Mesenchymal stem cell (in vitro differentiated cells and primary cell): ENCODE data around the gene DRAP1.
A peak's percentile ranks its signal among the peaks of the same experiment; 100 is the strongest.

Experiments
- DNase-seq: peaks from one replicate; pipeline ENCODE4 v3.0.0-alpha.2; 2013
- H2AFZ ChIP-seq: one replicate; pipeline ENCODE4 v1.6.1; 2013; ENCODE audit warnings: low read depth, mild to moderate bottlenecking, control low read depth, inconsistent platforms, low read length, moderate library complexity
- H2AK5ac ChIP-seq: 2 replicates; pipeline ENCODE4 v1.6.1; 2013; ENCODE audit warnings: low read length, moderate library complexity, mild to moderate bottlenecking, inconsistent platforms; ENCODE audit not compliant: severe bottlenecking
- H2BK120ac ChIP-seq: one replicate; pipeline ENCODE4 v1.6.1; 2013; ENCODE audit warnings: low read depth, mild to moderate bottlenecking, inconsistent platforms, low read length, moderate library complexity
- H2BK12ac ChIP-seq, 2 experiments: one replicate each; pipeline ENCODE4 v1.6.1; 2013; ENCODE audit warnings: inconsistent platforms in 2 of 2, low read length in 2 of 2, mild to moderate bottlenecking in 2 of 2, moderate library complexity in 2 of 2, control low read depth in 1 of 2
- H2BK15ac ChIP-seq: one replicate; pipeline ENCODE4 v1.6.1; 2013; ENCODE audit warnings: mild to moderate bottlenecking, low read depth, inconsistent platforms; ENCODE audit not compliant: poor library complexity, severe bottlenecking
- H2BK5ac ChIP-seq: 2 replicates; pipeline ENCODE4 v1.6.1; 2013; ENCODE audit warnings: low read depth, mild to moderate bottlenecking, low read length, control low read depth, inconsistent platforms; ENCODE audit not compliant: poor library complexity, severe bottlenecking
- H3K14ac ChIP-seq, 2 experiments: one replicate each; pipeline ENCODE4 v1.6.1; 2013; ENCODE audit warnings: inconsistent platforms in 2 of 2, low read length in 2 of 2, control low read depth in 1 of 2, mild to moderate bottlenecking in 1 of 2, moderate library complexity in 1 of 2
- H3K18ac ChIP-seq, 2 experiments: one replicate each; pipeline ENCODE4 v1.6.1; 2013; ENCODE audit warnings: inconsistent platforms in 2 of 2, low read length in 2 of 2, control low read depth in 1 of 2, low read depth in 1 of 2, mild to moderate bottlenecking in 1 of 2
- H3K23ac ChIP-seq, 2 experiments: one replicate each; pipeline ENCODE4 v1.6.1; 2013; ENCODE audit warnings: inconsistent platforms in 2 of 2, low read length in 2 of 2, mild to moderate bottlenecking in 2 of 2, moderate library complexity in 2 of 2, control low read depth in 1 of 2
- H3K27ac ChIP-seq: 2 replicates; pipeline ENCODE4 v1.5.1; 2013; ENCODE audit warnings: mild to moderate bottlenecking, moderate library complexity, low read length, control low read depth, inconsistent platforms; ENCODE audit not compliant: poor library complexity, severe bottlenecking
- H3K27me3 ChIP-seq, 2 experiments: 2 replicates each; pipeline versions ENCODE4 v1.6.1 to v1.7.0; 2013; ENCODE audit warnings: low read length in 2 of 2, mild to moderate bottlenecking in 2 of 2, moderate library complexity in 2 of 2, control low read depth in 1 of 2, inconsistent platforms in 1 of 2; ENCODE audit not compliant: control insufficient read depth in 1 of 2, insufficient read depth in 1 of 2
- H3K36me3 ChIP-seq, 2 experiments: 2 replicates each; pipeline versions ENCODE4 v1.6.1 to v1.7.0; 2013; ENCODE audit warnings: low read length in 2 of 2, control low read depth in 1 of 2, inconsistent platforms in 1 of 2, low read depth in 1 of 2, mild to moderate bottlenecking in 1 of 2; ENCODE audit not compliant: insufficient read depth in 2 of 2, control insufficient read depth in 1 of 2
- H3K4ac ChIP-seq, 2 experiments: one replicate each; pipeline ENCODE4 v1.6.1; 2013; ENCODE audit warnings: inconsistent platforms in 2 of 2, low read length in 2 of 2, mild to moderate bottlenecking in 2 of 2, moderate library complexity in 2 of 2, control low read depth in 1 of 2, low read depth in 1 of 2
- H3K4me1 ChIP-seq: 2 replicates; pipeline ENCODE4 v1.6.1; 2013; ENCODE audit warnings: low read depth, low read length, control low read depth; ENCODE audit not compliant: control insufficient read depth, insufficient read depth
- H3K4me2 ChIP-seq: 2 replicates; pipeline ENCODE4 v1.6.1; 2013; ENCODE audit warnings: low read length, mild to moderate bottlenecking, inconsistent platforms; ENCODE audit not compliant: poor library complexity, severe bottlenecking
- H3K4me3 ChIP-seq, 2 experiments: 2 replicates each; pipeline versions ENCODE4 v1.5.1 to v1.7.0; 2013; ENCODE audit warnings: low read length in 2 of 2, mild to moderate bottlenecking in 2 of 2, control low read depth in 1 of 2, low read depth in 1 of 2; ENCODE audit not compliant: insufficient read depth in 1 of 2
- H3K79me1 ChIP-seq: replicated peaks from 2 replicates; pipeline ENCODE4 v1.6.1; 2013; ENCODE audit warnings: mild to moderate bottlenecking, control low read depth, low read length, inconsistent platforms; ENCODE audit not compliant: poor library complexity, severe bottlenecking
- H3K9ac ChIP-seq: 2 replicates; pipeline ENCODE4 v1.7.0; 2013; ENCODE audit warnings: mild to moderate bottlenecking, low read length, moderate library complexity
- H3K9me3 ChIP-seq: 2 replicates; pipeline ENCODE4 v1.7.0; 2013; ENCODE audit warnings: mild to moderate bottlenecking, low read length; ENCODE audit not compliant: control insufficient read depth
- H4K8ac ChIP-seq: one replicate; pipeline ENCODE4 v1.6.1; 2013; ENCODE audit warnings: inconsistent platforms, mild to moderate bottlenecking, low read length, moderate library complexity
- H4K91ac ChIP-seq: one replicate; pipeline ENCODE4 v1.6.1; 2013; ENCODE audit warnings: mild to moderate bottlenecking, low read length, inconsistent platforms
- WGBS: methylation state at CpG from one replicate; pipeline ENCODE4 v1.1.7; 2013; ENCODE audit warnings: mixed read lengths; 5-methylcytosine and 5-hydroxymethylcytosine counted together

Gene DRAP1

GRCh38 chr11:65917434-65918210, 1.6 kb upstream of the DRAP1 start:
- Histone ChIP-seq H2BK5ac (peak overlapping the region; percentile 91), H3K79me1 (peaks cover 17% of the 10 kb centered on the region), H3K9me3 (no peaks in the 10 kb centered on the region), H3K4me1 (peaks cover 60% of the 10 kb centered on the region), H3K4me2 (peak overlapping the region; percentile 25), H2BK15ac (peak overlapping the region; percentile 17), H2BK120ac (no peak overlapping the region), H2AK5ac (peak overlapping the region; percentile 93), H3K23ac (peak overlapping the region in 1 of 2 experiments; percentile 16), H3K14ac (peak overlapping the region in 1 of 2 experiments; percentile 86), H4K8ac (peak overlapping the region; percentile 99), H3K27me3 (no peaks in the 10 kb centered on the region), H3K4ac (peak overlapping the region; percentile 7 to 98), H2BK12ac (peak overlapping the region; percentile 70 to 95), H2AFZ (no peak overlapping the region), H3K9ac (peak overlapping the region; percentile 98), H4K91ac (peak overlapping the region; percentile 99), H3K4me3 (peak overlapping the region; percentile 40 to 98), H3K36me3 (peaks cover 34 to 35% of the 10 kb centered on the region in 2 experiments), H3K18ac (peak overlapping the region; percentile 94 to 98), H3K27ac (peak overlapping the region; percentile 99)
- WGBS, result 92% methylated on average over 35 of the region's 35 CpGs
- DNase-seq, result no peak

- H3K36me3 ChIP-seq, result peaks cover 39 to 44% of the 10 kb centered on the region in 2 experiments
- peak within 1 kb of the TSS; percentile 96 for H3K4me2 ChIP-seq
- peak within 1 kb of the TSS; percentile 94 to 95 for H3K14ac ChIP-seq
- peak within 1 kb of the TSS; percentile 99 for H4K8ac ChIP-seq
- peak within 1 kb of the TSS; percentile 70 to 95 for H2BK12ac ChIP-seq
- H3K4ac ChIP-seq, result peak within 1 kb of the TSS; percentile 94 to 98
- H4K91ac ChIP-seq, result peak within 1 kb of the TSS; percentile 99
- 7% methylated on average over 65 of the region's 77 CpGs for WGBS
- H3K9me3 ChIP-seq, result no peaks in the 10 kb centered on the region
- H3K79me1 ChIP-seq, result peaks cover 12% of the 10 kb centered on the region
- H3K4me1 ChIP-seq, result peaks cover 51% of the 10 kb centered on the region
- no peak for DNase-seq
- peak within 1 kb of the TSS; percentile 91 to 98 for H3K4me3 ChIP-seq
- H2BK15ac ChIP-seq, result peak within 1 kb of the TSS; percentile 91
- peak within 1 kb of the TSS in 1 of 2 experiments; percentile 95 for H3K23ac ChIP-seq
- peak within 1 kb of the TSS; percentile 100 for H2BK120ac ChIP-seq
- H3K27me3 ChIP-seq, result no peaks in the 10 kb centered on the region
- peak within 1 kb of the TSS; percentile 94 to 98 for H3K18ac ChIP-seq
- peak within 1 kb of the TSS; percentile 98 for H3K9ac ChIP-seq
- H2BK5ac ChIP-seq, result peak within 1 kb of the TSS; percentile 91
- peak within 1 kb of the TSS; percentile 93 for H2AK5ac ChIP-seq
- peak within 1 kb of the TSS; percentile 80 for H3K27ac ChIP-seq
- peak within 1 kb of the TSS; percentile 55 for H2AFZ ChIP-seq
Measured at GRCh38 chr11:65918211-65919140, 750 bp upstream of the DRAP1 start, which contains the start of gene C11orf68. TSS of gene C11orf68 (minus strand) at chr11:65919062. CDS start at chr11:65919031, 31 bp downstream.

GRCh38 chr11:65919573-65920371, 546 bp downstream of the DRAP1 start:
- Histone ChIP-seq H2BK120ac (no peak overlapping the region), H3K14ac (peak overlapping the region in 1 of 2 experiments; percentile 95), H3K4me2 (peak overlapping the region; percentile 96), H3K27me3 (no peaks in the 10 kb centered on the region), H3K36me3 (peaks cover 46 to 50% of the 10 kb centered on the region in 2 experiments), H3K27ac (no peak overlapping the region), H4K8ac (peak overlapping the region; percentile 91), H2AFZ (peak overlapping the region; percentile 55), H2BK15ac (peak overlapping the region; percentile 91), H3K23ac (peak overlapping the region in 1 of 2 experiments; percentile 95), H3K4ac (peak overlapping the region in 1 of 2 experiments; percentile 87), H3K9ac (peak overlapping the region; percentile 90), H2BK5ac (peak overlapping the region; percentile 88), H3K4me1 (peaks cover 46% of the 10 kb centered on the region), H3K79me1 (peaks cover 15% of the 10 kb centered on the region), H3K9me3 (no peaks in the 10 kb centered on the region), H3K4me3 (peak overlapping the region; percentile 91 to 92), H2BK12ac (peak overlapping the region in 1 of 2 experiments; percentile 68), H3K18ac (peak overlapping the region; percentile 88 to 90), H4K91ac (peak overlapping the region; percentile 58), H2AK5ac (peak overlapping the region; percentile 28)
- 2% methylated on average over 48 of the region's 60 CpGs for WGBS
- DNase-seq, result no peak
